ENCODE measurements around the gene RGMB.

DNA sequence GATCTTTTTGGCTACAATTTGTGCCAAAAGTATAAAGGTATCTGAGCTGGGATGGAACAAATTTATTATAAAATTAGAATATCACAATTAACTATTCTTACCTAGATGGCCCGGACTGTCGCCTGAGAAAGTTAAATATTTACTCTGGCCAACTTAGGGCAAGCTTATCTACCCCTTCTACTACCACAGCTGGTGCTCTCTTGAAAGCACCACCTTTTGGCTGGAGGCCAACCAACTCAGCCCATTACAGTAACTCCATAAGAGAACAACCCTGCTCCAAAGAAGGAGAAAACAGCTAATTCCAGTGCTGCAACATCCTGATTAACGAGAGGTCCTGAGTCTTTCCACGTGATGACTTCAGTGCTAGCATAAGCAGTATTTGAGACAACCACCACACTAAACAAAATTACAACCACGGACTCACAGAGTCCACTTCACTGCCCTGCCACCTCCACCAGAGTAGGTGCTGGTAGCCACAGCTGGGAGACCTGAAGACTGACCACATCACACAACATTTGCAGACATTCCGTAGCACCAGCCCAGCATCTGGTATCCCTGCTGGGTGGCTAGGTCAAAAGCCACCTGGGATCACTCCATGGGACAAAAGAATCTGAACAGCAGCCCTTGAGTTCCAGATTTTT, 43.2 kb downstream of the RGMB start:
- TF ChIP-seq CTCF (IDR thresholded peaks at IDR 0.05) (no peak), POLR2A (IDR thresholded peaks at IDR 0.05) (no peak), POLR2AphosphoS5 (IDR thresholded peaks at IDR 0.05) (no peak)

Measured in gastroesophageal sphincter (tissue), 3 donors.